ENCODE measurements around the gene MTREX.
A peak's percentile ranks its signal among the peaks of the same experiment; 100 is the strongest.
"Not testable (repeated sequence)": the region's sequence is repeated elsewhere in the genome, so short reads cannot be mapped to it uniquely, and the experiment has no call there.

The MTREX gene

DNA sequence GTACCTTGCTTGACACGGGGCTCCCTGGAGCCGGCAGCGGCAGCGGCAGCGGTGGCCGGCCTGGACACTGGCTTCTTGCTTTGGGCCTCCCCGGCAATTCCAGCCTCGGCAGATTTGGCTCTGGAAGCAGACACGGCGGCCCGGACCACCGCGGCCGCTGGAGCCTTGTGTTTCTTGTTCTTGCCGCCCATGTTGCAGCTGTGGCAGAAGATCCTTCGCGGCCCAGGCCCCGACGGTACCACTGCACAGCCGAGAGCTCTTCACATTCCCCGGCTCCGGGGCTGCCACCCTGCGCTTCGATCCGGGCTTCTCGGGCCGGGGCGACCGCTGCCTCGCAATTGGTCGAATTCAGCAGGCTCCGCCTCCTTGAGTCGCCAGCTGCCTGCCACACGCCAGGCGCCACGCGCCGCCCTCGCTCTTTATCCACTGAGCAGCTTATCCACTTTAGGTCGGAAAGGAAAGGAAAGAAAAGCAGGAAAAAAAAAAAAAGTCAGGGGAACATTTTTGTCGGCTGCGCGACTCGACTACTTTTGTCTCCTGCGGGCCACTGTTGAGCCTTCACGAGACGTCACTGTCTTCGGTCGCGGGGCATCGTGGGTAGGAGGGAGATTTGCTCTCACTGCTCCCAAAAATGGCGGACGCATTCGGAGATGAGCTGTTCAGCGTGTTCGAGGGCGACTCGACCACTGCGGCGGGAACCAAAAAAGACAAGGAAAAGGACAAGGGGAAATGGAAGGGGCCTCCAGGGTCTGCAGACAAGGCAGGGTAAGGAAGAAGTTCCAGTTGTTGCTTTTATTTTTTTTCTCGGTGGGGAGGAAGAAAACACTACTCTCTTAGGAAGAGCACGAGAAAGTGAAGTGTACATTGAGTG is at the start of gene MTREX, which contains the start of gene DHX29:
Gene MTREX (plus strand): TSS at position 607 of the 871 bp plus-strand sequence. CDS start 25 bp downstream, at position 632.
Gene DHX29 (minus strand): TSS at position 312 of the 871 bp plus-strand sequence. CDS start 121 bp downstream, at position 191.
- DNase-seq = peak; percentile 83

DNA sequence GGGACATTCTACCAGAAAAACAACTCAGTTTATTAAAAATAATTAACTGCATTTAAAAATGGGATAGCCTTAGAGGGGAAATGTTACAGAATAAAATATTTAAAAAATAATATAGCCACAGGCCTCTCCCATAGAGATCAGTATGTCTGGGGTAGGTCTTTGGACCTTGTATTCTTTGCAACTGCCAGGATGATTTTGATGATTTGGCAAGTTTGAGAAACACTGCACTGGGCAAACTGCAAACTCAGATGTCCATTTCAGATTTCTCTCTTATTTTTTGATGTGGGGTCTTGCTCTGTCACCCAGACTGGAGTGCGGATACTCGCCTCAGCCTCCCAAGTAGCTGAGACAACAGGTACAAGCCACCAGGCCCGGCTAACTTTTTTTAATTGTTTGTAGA is 49.5 kb upstream of the MTREX start:
- DNase-seq = no peak

DNA sequence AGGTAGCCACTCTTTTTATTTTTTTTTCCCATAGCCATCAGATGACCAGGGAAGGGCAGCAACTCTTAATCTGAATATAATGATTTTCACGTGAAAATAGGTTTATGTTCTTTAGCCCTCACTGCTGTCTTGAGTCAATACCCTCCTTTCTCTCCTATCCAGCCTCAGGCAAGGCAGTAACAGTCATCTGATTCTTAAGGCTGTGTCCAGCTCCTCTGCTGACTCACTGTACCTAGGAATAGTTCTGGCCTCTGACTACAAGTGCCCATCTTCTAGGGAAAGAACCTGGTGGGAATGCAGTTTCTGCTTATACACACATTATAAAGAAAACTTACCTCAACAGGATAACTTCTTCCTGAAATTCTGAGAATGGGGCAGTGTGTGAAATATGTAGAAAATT is 31.0 kb upstream of the MTREX start:
- DNase-seq = no peak

DNA sequence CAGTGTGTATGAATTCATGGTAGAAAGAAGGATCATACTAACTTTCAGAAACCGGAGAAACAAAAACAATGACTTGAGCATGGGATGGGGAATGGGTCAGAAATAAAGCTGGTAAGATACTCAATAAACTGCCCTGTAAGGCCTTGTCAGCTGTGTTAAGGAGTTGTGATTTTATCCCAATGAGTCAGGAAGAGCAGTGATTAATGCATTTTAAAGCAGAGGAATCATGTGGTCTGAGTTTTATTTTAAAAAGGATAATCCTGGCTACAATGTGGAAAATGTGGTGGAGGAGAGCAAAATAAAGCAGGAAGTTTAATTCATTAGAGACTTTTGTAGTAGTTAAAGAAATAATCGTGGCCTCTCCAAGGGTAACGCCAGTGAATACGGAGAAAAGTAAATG is 29.0 kb upstream of the MTREX start:
- no peak for DNase-seq

DNA sequence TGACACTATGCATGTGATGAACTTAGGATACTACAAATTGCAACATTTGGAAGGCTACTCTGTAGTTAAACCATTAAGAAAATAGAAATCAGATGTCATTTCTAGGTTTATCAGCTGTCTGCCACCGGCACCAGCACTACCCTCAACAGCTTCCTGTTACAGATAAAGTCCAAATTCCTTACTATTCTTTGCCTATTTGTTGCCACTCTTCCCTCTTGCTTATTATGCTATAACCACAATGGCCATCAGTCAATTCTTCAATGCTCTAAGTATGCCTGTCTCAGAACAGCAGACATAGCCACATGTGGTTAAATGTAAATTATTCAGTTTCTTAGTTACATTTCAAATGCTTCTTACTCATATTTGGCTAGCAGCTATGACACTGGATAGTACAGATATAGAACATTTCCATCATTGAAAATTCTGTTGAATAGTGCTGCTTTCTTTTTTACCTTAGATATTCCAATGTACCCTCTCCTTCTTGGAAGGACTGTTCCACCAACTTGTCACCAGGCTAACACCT is 21.3 kb upstream of the MTREX start:
- no peak for DNase-seq

DNA sequence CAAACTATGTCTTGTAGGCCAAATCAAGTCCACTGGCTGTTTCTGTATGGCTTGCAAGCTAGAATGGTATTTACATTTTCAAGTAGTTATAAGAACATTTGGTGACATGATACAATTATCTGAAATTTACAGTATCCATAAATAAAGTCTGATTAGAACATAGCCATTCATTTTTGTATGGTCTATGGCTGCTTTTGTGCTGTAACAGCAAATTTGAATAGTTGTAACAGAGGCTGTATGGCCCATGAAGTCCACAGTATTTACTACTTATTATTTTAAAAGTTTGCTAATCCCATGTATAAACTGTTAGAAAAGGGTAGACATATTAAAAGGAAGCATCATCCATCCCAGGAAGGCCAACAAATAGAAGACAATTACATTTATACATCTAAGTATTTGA is 18.0 kb upstream of the MTREX start:
- no peak for DNase-seq

DNA sequence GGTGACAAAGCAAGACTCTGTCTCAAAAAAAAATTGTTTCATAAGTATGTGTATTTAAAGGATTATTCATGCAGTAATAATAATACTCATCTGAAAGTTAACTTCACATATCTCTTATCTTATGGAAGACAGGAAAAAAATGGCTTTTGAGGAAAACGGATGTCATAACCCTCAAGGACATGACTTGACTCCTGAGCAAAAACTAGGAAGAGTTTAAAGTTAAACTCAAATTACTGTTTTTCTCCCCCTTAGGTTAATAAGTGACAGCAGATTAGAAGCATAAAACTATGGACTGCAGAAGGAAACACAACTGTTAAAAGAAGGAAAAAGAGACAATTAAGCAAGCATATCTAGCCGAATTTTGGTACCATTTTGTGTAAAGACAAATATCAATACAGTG is 16.8 kb upstream of the MTREX start:
- DNase-seq = no peak

DNA sequence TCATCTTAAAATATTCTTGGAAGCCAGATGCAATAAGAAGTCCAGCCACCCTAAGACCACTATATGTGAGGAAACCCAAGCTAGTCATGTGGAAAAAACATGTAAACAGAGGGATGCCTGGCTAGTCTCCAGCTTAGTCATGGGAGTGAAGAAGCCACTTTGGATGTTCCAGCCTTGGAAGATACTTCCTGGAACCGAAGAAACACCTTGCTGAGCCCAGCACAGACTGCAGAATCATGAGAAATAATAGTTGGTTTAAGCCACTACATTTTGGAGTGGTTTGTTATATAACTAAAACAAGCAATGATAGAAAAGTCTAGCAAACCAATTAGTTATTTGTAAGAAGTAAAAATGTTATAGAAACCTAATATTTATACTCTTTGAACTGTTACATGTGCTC is 12.9 kb upstream of the MTREX start:
- DNase-seq = no peak

DNA sequence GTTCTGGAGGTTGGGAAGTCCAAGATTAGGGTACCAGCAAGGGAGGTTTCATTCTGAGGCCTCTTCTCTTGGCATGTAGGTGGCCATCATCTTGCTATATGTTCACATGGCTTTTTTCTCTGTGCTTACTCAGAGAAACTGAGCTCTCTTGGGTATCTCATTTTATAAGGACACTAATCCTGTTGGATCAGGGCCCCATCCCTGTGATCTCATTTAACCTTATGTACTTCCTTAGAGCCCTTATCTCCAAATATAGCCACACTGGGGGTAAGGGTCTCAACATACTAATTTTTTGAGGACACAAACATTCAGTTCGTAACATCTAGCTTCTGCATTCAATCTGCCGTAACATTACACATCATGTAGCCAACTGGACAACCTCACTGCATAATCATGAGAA is 6.9 kb upstream of the MTREX start:
- DNase-seq = no peak

DNA sequence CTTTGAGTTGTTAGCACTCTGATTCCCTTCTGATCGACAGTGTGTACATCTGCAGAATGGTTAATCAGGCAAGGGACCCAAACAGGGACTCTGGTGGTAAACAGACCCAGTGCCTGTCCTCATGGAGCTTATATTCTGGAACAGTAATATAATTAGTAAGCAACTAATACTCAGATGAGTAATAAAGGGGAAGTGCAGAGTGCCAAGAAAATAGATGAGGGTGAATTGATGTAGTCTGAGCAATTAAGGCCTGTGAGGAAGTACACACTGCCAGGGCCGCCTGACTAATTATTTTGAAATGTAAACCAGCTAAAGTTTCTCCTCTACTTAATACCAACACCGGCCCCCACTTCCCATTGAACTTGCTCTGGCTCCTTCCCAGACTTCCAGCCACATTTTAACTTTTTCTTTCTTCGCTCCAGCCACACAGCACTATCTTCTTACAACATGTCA is 4.5 kb upstream of the MTREX start:
- DNase-seq = no peak

DNA sequence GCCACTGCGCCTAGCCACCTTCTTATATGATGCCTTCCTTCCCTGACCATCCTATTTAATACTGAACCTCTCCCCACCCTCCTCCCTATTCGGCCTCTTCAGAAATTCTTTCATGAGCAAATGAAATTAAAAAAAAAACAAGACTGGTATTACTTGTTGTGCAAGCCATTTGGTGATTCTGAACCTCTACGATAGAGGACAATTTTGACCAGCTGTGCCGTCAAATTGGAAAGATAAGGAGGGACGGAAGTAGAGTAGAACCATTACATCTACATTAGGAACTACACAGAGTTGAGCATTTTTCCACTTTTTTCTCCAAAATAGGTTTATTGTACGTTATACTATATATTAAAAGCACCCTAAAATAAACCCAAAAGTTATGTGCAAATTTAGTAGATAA is 3.2 kb upstream of the MTREX start:
- no peak for DNase-seq

DNA sequence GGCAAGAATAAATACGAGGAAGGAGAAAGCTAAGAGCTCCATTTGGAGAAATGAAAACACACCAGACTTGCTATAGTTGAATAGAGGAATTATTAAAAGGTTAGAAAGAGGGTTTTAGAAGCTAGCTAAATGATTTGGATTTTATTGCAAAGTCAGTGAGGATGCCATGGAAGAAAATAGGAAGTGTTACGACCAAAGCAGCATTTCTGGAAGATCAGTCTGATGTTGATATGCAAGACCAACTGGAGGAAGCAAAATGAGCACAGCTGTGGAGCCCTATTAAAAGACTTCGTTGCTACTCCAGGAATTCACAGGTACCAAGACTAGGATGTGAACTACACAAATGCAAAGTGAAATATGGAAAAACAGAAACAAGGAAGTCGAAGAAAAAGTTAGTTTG is 2.4 kb upstream of the MTREX start:
- DNase-seq = no peak

DNA sequence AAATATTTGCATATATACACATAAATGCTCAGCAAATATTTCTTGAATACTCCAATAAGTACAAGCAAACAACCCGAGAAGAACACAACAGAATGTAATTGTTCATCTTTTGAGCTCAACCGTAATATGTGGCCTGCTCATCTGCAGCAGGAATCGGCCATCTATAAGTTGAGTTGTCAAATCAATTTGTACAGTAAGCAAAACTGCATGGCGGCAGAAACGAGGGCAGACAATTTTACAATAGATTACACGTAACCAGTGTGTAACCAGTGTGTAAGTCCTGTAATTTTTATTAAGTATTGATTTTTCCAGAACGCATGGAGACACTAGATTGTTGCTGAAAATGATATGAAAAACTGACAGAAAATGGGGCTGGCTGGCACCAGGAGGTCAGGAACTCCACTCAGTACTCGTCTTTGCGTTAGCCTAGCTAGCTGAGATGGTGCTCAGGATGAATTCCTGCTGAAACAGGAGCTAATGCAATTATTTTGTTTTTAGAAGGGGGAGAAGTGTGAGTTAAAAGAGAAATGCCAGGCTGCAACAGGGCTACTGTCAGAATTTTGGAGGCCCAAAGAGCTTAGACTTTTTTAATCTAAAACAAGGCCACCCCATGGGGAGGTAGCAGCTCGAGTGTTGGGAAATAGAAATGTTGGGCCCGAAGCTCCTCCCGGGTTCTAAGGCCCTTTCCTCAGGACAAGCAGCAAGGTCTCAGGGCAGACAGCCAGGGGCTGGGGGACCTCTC is 977 bp upstream of the MTREX start:
- no peak for DNase-seq

DNA sequence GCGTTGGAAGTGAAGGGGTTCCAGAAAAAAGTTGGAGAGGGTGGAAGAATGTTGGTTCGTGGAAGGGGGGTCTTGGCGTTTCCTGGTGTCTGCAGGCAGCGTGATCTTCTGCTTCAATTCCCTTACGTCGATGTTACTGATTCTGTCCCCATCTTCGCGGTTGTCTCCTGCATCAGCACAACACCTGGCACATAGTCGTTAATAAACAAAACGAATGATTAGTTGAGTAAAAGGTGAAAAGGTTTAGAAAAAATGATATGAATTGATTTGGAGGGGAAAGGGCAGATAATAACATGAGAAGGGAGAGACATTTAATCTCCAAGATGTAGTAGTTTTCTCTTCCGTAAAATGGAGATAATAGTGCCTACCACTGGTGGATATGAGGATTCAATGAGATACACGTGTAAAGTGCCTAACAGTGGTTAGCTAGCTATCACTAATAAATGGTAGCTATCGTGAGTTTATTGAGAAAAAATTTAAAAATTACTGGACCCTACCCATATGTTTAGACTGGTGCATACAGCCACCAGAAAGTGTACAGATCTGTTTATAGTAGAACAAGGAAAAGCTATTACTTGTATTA is 556 bp downstream of the MTREX start:
- DNase-seq = no peak

DNA sequence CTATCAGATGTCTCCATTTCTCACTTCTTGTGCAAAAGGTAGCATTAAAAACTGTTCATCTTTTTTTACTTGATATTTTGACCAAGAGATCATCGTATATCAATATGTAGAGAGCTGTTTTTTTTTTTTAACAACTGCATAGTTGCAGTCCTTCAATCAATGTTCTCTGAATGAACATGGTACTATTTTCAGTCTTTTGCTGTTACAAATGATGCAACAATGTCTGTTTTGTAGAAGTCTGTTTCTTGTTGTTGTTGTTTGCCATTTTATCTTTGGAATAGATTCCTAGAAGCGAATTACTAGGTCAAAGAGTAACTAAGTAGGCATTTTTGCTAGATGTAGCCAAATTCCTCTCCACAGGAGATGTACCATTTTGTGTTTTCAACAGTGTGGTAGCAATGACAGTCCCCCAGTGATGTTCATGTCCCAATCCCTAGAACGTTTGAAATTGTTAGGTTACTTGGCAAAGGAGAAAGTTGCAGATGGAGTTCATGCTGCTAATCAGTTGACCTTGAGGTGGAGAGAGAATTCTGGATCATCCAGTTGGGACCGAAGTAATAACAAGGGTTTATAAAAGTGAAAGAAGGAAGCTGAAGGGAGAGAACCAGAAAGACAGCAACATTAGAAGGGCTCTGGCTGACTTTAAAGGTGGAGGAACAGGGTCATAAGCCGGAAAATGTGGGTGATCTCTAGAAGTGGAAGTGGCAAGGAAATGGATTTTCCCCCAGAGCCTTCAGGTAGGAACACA is 6.3 kb downstream of the MTREX start:
- no peak for DNase-seq

DNA sequence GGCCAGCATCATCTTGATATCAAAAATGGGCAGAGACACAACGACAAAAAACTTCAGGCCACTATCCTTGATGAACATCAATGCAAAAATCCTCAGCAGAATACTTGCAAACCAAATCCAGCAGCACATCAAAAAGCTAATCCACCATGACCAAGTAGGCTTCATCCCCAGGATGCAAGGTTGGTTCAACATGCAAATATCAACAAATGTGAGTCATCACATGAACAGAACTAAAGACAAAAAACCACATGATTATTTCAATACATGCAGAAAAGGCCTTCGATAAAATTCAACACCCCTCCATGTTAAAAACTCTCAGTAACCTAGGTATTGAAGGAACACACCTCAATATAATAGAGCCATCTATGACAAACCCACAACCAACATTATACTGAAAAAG is 8.5 kb downstream of the MTREX start:
- no peak for DNase-seq

DNA sequence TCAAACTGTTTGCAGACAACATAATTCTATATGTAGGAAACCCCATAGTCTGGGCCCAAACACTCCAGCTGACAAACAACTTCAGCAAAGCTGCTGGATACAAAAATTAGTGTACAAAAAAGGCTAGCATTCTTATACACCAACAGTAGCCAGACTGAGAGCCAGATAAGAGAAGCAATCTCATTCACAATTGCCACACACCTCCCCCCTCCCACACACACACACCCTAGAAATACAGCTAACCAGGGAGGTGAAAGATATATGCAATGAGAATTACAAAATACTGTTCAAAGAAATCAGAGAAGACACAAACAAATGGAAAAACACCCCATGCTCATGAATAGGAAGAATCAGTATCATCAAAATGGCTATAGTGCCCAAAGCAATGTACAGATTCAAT is 9.0 kb downstream of the MTREX start:
- no peak for DNase-seq

DNA sequence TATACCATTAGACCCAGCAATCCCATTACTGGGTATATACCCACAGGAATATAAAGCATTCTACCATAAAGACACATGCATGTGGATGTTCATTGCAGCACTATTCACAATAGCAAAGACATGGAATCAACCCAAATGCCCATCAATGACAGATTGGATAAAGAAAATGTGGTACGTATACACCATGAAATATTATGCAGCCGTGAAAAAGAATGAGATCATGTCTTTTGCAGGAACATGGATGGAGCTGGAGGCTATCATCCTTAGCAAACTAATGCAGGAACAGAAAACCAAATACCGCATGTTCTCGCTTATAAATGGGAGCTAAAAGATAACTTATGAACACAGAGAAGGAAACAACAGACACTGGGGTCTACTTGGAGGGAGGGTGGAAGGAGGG is 10.4 kb downstream of the MTREX start:
- DNase-seq = not testable (repeated sequence)

DNA sequence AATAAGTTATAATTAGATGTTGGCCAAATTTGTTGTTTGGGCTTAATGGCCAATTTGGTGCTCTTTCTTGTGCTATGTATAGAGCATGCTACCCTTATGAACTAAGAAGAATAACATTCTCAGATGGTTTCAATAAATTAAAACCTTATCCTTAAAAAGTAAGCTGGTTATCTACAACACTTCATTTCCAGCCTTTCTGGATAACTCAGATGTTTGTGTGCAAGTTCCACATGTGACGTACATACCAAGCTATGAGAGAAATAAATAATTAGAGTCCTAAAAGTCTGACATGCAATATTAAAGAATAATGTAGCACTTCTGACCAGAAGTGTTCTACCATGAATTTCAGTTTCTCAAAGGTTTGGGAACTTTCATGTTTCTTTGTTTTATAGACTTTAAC is 11.7 kb downstream of the MTREX start:
- DNase-seq = no peak

DNA sequence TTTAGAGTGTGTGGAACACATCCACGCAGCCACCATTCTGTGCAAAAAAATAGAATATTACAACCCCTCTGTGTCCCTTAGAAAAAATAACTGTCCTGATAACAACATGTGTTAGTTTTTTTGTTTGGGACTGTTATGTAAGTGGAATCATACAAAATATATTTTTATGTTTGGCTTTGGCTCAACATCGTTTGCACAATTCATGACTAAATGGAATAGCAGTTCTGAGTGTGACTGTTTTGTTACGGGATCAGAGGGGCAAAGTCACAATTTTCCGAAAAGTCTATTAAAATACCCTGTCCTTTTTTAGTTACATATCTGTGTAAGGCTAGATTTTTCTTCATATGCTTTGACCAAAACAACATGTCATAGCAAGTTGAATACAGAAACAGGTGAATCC is 12.8 kb downstream of the MTREX start:
- no peak for DNase-seq

DNA sequence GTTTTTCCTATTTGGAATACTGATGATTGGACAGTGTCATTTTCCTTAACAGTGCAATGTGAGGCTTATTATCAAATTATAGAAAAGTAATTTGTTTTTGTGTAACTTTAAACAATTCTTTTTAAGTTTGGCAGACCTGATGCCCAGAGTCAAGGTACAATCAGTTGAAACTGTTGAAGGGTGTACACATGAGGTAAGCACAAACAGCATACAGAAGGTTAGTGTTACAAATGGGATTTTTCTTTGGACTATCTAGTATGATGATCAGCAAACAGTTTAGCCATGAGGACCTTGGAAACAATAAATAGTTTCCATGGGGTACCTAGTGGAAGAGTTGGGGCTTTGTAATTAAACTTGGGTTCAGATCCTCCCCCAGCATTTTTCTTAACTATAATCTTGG is 16.2 kb downstream of the MTREX start:
- DNase-seq = no peak

DNA sequence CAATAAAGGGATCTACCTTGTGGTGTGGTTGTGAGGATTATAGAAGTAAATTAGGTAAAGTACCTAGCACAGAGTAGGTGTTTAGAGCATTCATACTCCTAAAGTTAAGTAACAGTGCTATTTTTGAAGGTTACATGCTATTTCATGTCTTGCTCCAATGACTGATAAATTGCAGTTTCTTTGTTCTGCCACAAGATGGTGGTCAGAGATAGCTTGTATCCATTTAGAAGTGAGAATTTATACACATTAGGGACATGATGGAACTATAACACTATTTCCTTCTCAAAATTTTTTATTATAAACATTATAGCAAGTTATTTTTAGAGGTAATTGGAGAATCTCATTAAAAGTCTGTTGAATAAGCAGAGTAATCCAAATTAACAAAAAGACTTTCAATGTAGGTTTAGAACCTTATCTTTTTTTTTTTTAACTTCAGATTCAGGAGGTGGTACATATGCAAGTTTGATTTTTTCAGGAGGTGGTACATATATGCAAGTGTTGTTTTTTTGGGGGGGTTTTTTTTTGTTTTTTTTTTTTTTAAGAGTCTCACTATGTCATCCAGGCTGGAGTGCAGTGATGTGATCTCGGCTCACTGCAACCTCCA is 17.1 kb downstream of the MTREX start:
- DNase-seq = no peak

Data from activated gamma-delta T cell treated with Interleukin-2 at 50 U/mL for 16 hours (primary cell).